HG03097 (cell line): ENCODE results near the gene DAPK2.

ENCODE experiments used
- ATAC-seq: cut with Tn5 transposase; IDR thresholded peaks from one replicate; pipeline ENCODE4 v1.9.1; 2021; ENCODE audit not compliant: unreplicated experiment, low FRiP score

The DAPK2 gene

DNA sequence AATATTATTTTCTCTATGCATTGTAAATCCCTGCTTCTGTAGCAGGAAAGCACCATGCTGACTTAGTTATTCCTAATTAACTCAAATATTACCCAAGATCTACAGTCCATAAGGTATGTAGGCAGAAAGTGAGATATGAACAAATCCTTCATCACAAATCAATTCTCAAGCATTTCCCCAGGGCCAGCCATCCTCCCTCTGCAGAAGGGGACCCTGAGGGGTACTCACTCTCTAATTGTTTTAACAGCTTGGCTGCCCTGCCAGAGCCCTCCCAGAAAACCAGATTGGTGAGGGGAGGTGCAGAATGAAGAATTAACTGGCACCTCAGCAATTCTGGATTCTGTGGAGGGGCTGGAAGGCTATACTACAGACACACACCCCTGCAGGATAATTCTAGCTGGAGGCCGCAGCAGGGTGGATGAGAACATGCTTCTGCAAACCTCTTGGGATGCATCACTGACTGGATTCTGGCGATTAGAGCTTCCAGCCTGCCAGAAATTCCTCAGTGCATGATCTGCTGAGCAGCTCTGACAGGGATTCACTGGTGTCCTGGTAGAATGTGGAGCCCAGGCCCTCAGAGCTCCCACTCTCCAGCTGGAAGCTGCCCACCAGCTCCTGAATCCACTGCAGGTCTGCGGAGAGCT is 123.9 kb downstream of the DAPK2 start:
- no peak for ATAC-seq

DNA sequence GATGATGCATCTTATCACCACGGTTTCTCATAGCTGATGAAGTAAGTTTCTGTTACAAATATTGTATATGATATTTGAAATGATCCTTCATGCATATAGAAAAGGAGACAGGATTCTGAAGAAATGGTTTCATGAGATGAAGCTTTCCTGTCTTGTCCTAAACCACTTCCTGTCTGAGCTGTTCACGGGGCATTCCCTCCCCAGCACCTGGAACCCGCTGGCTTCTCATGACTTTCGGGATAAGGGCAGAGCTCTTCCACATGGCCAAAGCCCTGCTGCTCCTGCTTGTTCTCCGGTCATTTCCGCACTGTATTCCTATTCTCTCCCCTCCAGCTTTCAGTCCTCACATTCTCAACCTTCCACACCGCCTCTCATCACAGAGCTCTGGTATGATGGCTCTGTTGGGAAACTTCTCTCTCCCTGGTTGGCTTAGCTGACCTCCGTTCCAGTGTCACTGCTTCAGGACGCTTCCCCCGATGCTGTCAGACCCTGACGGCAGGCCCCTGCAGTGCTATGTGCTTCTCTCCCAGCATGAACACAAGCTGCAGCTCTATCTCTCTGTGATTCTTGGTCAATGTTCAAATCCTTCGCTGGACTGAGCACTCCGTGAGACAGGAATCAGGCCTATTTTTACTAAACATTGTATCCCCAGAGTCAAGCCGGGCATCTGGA is 125.6 kb downstream of the DAPK2 start:
- no peak for ATAC-seq

DNA sequence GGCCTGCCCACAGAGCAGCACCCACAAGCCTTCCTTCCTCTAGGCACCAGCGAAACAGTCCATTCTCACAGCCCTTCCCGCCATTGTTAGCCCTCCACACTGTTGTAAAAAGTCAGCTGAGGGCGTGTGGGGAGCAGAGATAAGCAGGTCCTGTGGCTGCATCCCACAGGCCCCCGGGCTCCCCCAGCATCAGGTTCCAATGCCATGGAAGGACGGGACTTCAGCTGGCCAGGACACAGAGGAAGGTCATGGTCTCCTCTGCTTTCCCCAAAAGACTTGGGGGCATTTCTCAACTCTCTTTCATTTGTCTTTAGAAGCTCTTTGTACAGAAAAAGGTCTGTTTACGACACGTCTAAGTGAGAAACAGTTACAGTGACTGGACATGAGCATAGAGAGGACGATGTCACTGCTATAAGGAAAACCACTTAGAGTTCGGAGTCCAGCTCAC is 127.4 kb downstream of the DAPK2 start:
- no peak for ATAC-seq

DNA sequence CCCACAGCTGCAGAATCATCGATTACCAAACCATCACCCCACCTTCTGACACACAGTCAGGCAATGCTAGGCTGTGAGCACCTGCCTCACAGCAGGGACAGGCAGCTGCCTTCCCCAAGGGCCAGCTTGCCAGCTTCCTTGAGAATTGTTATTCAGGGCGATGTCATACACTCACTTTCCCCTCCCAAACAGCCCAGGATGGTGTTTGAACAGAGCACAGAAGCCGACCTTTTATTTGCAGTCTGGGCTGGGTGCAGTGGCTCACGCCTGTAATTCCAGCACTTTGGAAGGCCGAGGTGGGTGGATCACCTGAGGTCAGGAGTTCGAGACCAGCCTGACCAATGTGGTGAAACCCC is 128.0 kb downstream of the DAPK2 start:
- no peak for ATAC-seq

DNA sequence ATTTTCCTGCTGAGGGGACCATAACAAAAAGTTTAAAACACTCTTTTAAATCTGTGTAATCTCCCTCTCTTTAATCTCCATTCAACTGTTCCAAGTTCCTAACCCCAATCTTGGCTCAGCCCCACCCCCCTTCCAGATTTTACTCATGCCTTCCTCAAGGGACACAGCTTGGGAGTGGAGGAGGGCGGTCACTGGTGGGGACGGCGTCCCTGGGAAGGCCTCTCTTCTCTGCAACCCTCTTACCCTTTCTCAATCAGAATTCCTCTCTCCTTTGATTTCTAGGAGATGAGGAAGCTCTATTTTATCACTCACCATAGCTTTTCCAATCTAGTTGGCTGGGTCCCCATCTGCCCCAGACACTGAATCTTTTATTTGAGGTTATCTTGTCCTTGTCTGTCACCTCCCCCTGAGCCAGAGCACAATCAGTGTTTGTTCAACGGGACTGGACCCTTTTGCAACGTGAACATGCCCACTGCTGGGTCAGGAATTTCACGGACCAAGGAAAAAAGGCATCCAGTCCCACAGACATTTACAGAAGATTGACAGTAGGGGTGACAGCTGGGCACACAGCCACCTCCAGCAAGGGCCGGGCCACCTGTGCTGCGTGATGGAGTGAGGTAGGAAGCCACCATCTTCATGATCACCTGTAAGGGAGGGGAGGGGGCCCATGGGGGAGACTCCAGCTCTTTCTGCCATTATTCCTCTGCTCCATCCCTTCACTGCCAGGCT is 128.5 kb downstream of the DAPK2 start:
- no peak for ATAC-seq

DNA sequence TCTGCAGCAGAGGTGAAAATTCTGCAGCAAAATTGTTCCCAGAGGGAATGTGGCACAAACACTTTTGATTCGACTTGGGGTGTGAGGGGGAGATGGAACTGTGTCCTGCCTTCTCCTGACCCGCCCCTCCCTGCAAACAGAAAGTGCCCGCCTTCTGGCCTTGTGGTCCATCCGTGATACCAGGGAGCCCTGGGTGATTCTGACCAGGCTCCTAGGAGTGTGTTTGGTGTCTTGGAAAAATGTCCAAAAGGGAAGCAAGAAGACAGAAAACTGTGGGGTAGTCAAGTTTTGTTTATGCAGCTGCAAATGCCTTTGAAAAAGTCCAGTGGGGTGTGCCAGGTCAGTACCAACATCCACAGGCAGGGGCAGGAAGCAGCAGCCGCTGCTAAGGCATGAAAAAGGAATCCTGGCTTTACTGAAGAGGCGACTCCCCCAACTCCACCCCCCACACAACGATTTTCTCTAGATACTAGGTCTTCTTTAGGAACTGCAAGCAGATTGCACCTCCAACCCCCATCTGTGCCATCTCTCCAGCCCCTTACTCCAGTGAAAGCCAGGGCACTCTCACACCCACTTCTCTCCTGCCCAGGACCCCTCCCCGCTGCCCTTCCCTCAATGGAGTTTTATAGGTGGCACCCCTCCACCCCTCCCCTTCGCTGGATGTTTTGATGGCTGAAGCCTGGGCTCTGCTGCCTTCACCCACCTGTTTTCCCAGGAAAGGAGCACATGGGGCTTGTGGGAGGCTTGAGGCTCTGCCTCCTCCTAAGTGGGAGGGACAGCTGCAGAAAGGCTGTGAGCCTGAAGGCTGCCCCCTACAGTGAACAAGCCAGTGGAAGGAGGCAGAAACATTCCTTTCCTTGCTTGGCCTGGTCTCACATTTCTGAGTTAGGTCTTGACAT is 130.2 kb downstream of the DAPK2 start:
- no peak for ATAC-seq

DNA sequence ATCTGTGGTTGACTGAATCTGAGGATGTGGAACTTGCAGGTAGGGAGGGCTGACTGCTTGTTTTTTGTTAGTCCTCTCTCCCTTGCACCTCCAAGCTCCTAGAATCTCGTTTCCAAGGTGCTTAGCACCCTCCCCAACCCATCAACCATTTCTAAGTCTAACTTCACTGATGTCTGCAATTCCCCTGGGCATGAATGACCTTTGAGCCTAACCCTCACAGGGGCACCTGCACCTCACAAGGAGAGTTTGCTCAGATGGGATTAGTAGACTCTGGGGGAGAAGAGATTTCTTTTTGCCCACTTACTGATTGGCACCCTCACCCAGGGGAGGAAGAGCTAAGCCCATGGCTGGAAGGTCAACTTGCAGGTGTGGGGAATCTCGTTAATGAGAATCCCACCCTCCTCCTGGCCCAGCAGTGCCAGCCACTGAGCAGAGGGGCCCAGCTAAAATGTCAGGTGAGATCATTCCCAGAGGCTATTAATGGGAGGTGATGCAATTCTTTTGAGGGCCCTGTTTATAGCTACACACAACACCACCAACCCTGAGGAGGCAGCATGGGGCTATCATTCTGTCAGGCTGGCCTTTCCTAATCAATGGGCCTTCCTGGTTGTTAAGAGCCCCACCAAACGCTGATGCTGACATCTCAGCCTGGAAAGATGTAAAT is 130.9 kb downstream of the DAPK2 start:
- no peak for ATAC-seq

DNA sequence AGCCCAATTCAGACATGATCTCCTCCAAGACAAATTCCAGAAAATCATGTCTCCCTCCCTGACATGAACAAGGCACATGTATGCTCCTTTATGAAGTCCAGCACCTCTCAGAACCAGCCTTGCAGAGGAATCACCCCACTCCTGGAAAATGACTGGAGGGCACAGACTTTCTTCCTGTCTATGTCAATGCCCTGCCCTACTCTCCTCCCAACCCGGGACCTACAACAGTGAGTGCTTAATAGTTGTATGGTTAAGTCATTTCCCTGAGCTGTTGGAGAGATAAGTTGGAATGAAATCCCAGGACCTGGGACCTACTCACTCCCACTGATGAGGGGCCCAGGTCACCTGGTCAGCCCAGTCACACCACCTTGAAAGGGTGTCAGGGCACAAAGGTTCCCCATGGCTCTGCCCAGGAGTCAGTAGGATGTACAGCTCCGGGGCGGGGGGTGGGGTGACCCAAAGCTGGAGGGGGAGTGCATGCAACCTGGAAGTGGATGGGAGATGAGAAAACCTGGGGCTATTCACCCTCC is 132.4 kb downstream of the DAPK2 start:
- no peak for ATAC-seq

DNA sequence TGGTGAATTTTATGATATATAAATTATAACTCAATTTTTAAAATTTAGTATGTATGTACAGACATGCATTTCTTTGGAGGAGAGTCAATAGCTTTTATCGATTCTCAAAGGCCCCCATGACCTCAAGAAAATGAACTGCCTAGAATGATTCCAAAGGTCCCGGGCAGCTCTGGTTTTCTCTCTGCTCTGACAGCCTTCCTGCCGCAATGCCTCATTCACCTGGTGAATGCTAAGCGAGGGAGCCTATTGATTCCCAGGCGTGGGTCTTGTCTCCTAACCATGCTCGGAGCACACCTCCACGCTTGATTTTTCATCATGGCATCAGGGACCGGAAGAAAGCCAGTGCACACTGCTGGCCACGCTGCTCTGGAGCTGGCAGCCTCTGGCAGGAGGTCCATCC is 132.9 kb downstream of the DAPK2 start:
- ATAC-seq: no peak

DNA sequence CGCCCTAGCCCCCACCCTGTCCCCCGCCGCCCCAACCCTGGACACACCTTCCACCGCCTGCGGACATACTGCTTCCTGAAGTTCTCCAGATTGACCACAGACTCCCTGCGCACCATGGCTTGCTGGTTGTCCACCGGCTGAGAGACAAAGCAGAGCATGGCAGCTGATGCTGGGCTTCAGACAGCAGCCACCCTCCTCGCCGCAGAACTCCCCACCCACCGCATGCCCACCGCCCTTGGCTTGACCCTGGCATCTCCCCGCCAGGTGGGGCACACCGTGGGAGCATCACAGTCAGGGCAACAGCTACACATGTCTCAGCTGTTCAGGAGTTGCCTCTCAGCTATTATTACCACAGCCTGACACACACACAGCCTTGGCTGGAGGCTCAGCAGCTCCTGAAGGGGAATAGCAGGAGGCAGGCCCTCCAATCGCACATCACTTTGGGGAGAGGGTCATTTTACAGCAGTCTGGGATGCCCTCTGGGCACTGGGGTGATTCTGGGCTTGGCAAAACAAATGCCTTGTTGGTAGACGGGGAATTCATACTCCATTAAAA is 134.1 kb downstream of the DAPK2 start:
- no peak for ATAC-seq

DNA sequence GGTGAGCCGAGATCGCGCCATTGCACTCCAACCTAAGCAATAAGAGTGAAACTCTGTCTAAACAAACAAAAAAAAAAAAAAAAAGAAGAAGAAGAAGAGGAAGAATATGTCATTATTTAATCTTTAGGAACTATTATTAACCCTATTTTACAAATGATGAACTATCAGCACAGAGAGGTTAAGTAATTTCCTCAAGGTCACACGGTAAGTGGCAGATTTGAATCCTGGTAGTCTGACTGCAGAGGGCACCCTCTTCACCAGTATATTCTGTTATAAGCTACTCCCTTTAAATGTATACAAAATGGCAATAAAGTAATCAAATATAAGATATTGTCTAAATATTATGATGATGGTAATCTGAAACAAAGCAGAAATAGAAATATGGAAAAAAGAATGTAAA is 135.1 kb downstream of the DAPK2 start:
- ATAC-seq: no peak

DNA sequence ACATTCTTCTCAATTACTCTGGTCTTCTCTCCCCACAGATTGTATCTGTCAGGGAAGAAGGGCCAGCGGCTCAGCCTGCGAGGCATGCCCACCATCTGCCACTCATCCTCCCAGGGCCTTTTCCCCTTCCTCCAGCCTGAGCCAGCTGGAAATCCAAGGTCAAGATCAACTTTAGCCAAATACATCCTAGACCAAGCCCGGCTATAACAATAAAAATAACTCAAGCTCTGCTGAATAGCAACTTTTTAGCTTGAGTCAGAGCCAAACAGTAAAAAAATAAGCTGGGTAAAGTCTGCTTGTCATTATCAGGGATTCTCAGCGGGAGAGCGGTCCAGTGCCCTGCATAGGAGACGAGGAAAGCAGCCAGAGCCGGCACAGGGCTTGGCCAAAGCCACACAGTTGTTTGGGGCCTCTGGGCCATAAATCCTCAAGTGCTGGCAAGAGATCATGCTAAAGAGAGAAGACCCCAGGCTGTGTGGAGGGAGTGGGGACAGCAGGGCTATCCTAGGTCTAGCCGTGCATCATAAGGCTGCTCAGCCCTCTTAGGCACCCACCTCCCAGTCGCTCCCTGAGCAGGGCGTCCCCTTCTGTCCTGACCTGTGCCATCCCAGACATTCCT is 136.4 kb downstream of the DAPK2 start:
- no peak for ATAC-seq

DNA sequence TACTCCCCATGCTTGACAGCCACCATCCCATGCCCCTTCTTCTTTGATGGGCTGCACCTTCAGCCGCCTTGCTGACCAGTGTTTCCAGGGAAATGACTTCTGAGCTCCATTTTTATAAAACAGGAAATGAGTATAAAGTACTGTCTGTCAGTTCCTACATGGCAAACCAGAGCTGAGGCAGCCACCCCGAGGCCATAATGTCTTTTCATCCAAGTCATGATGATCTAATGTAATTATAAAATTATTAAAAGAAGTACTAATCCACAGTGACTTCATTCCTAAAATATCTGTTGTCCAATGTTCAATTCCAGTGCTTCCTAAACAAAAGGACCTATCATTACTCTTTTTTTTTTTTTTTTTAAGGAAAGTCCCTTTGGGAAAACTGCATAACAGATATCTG is 137.3 kb downstream of the DAPK2 start:
- ATAC-seq: no peak

DNA sequence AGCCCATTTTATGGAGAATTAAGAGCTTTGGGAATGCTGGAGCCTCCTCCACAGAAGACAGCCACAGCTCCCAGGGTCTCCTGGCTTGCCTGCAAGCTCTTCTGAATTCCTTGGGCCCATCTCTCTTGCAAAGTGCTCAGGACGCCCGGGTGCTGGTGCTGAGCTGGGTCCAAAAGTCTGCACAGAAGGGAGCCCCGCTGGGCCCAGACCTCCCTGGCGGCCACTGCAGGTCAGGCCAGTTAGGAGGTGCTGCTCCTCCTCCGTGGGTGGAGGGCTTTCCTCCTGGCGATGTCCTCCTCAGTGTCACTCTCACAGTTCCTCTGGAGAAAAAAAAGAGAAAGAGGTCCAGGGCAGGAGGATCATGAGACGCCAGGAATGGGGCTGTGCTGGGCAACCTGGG is 138.0 kb downstream of the DAPK2 start:
- no peak for ATAC-seq

DNA sequence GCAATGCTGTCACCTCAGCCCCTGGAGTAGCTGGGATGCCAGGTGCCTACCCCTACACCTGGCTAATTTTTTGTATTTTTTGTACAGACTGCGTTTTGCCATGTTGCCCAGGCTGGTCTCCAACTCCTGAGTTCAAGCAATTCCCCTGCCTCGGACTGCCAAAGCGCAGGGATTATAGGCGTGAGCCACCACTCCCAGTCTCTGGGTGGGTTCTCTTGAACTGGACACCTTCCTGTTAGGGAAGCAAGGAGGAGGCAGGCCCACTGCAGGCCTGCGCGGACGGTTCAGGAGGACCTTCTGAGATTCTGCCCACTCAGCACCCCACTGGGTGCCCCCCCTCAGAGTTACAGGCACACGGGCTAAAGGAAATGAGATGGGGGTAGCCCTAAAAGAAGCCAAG is 138.8 kb downstream of the DAPK2 start:
- ATAC-seq: no peak

DNA sequence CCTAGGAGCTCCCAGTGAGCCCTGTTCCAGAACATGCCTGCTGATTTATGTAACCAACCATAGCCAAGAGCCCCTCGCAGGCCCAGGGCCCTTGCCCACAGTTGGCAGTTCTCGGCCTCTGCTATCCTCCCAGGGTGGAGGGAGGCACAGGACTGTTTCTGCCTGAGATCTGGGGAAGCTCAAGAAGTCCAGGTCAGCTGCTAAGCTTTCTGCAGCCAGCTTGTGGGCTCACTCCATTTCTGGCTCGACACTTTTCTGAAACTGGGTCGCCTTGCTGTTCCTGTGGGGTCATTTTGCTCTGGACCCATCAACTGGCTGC is 140.1 kb downstream of the DAPK2 start:
- ATAC-seq: no peak

DNA sequence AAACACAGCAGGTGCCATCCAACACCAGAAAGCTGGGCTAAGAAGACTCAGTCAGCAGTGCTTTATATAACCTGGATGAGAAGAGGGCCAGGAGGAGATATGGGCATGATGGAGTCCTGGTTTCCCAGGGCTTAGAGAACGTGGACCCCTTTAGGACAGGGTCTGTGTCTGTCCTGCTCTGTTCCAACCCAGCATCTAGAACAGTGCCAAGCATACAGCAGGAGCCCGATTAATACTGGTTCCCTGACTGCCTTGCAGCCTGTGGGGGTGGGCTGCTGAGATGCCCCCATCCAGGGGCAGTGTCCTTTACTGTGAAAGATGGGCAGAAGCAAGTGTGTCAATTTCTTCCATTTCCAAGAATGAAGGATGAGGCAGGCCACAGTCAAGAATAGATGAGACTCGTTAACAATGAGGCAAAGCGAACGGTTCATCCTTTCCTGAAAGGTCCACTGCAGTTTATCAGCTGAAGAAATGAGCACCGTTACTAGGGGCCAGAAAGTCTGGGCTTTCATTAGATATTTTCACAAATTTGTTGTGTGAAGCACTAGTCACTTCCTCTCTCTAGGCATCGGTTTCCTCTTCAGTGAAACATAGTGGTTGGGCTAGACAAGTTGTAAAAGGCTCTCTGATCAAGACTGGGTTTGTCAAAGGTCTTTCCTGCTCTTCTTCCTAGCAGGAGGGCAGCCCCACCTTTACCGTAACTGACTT is 140.6 kb downstream of the DAPK2 start:
- ATAC-seq: no peak

DNA sequence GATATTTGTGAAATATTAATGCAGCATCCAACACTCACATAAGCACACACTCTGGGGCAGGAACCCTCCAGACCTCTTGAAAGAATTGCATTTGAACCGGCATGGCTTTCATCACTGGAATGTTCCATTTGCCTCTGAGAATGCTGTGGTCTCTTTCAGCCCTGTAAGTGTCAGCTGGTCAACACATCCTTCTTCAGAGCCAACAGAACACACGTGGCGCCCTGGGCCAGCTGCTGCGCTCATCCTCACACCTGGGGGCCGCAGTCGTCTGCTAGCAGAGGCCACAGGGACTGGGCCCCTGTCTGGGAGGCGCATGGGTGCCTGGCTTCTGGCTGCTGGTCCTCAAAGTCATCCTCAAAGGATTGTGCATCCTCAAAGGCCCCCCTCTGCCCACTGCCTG is 141.2 kb downstream of the DAPK2 start:
- no peak for ATAC-seq

DNA sequence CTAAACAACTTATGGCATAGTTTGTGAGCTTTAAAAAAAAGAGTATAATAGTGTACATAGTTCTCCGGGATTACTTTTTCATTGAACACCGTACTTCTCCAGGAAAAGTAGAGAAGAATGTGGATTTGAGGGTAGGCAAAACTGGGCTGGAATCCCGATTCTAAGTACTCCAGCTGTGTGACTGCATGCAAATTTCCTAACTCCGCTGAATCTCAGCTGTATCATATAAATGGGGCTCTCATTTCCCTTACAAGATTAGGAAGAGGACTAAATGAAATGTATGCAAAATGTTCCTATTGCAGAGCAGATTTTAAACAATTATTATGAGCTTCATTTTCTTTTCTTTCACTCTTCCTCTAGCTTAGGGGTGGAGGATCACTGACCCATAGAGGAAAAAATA is 142.2 kb downstream of the DAPK2 start:
- ATAC-seq: no peak
